DMS153 (cell line): ENCODE data around the gene RTBDN.

Experiments used
- DNase-seq: peaks from one replicate; lab custom pipeline; 2025; lab: John Stamatoyannopoulos, UW

Gene RTBDN

GRCh38 chr19:12834566-12834943 lies at the start of gene RTBDN:
Gene RTBDN (minus strand): TSS chr19:12834579. CDS start chr19:12829979, 4,600 bp downstream.
- DNase-seq, result no peak

GRCh38 chr19:12882589-12882988 lies 48.2 kb upstream of the RTBDN start:
- no peak for DNase-seq

GRCh38 chr19:12881172-12881808 lies 46.9 kb upstream of the RTBDN start, which contains the start of gene DNASE2:
Gene DNASE2 (minus strand): TSS chr19:12881449. CDS start chr19:12881375, 74 bp downstream.
- peak; percentile 94 for DNase-seq

- no peak for DNase-seq
Observed at GRCh38 chr19:12880551-12881171, 46.3 kb upstream of the RTBDN start.

- DNase-seq, result no peak
Observed at GRCh38 chr19:12875086-12875485, 40.7 kb upstream of the RTBDN start.

GRCh38 chr19:12873891-12874745 lies 39.7 kb upstream of the RTBDN start:
- DNase-seq, result no peak

- DNase-seq, result no peak
Observed at GRCh38 chr19:12872941-12873890, 38.8 kb upstream of the RTBDN start.

GRCh38 chr19:12872255-12872654 lies 37.9 kb upstream of the RTBDN start:
- no peak for DNase-seq

GRCh38 chr19:12871681-12872080 lies 37.3 kb upstream of the RTBDN start:
- DNase-seq, result no peak

GRCh38 chr19:12868540-12869112 lies 34.2 kb upstream of the RTBDN start:
- no peak for DNase-seq

- DNase-seq, result peak; percentile 44
Observed at GRCh38 chr19:12867120-12868099, 33.0 kb upstream of the RTBDN start.

- no peak for DNase-seq
Observed at GRCh38 chr19:12866416-12867119, 32.2 kb upstream of the RTBDN start.

- no peak for DNase-seq
Observed at GRCh38 chr19:12865746-12866415, 31.5 kb upstream of the RTBDN start.

- peak; percentile 44 for DNase-seq
Observed at GRCh38 chr19:12864721-12865715, 30.6 kb upstream of the RTBDN start.

- DNase-seq, result no peak
Observed at GRCh38 chr19:12864143-12864542, 29.8 kb upstream of the RTBDN start.

GRCh38 chr19:12859546-12859945 lies 25.2 kb upstream of the RTBDN start:
- no peak for DNase-seq

GRCh38 chr19:12858041-12858928 lies 23.9 kb upstream of the RTBDN start:
- DNase-seq, result no peak
